ENCODE data around the gene PPP1R26.

Gene PPP1R26

GRCh38 chr9:135468854-135469521 is 10.6 kb upstream of the PPP1R26 start:
- DNase-seq, result no peak

GRCh38 chr9:135471791-135472640 is 7.6 kb upstream of the PPP1R26 start:
- no peak for DNase-seq

GRCh38 chr9:135473972-135474543 is 5.5 kb upstream of the PPP1R26 start:
- DNase-seq, result no peak

GRCh38 chr9:135474915-135475314 is 4.7 kb upstream of the PPP1R26 start:
- peak; percentile 53 for DNase-seq

GRCh38 chr9:135476561-135477355 is 2.8 kb upstream of the PPP1R26 start:
- DNase-seq, result no peak

GRCh38 chr9:135478191-135478590 is 1.4 kb upstream of the PPP1R26 start:
- DNase-seq, result no peak

GRCh38 chr9:135478829-135479468 is 633 bp upstream of the PPP1R26 start:
- peak; percentile 36 for DNase-seq

GRCh38 chr9:135480071-135480939 is 723 bp downstream of the PPP1R26 start:
- DNase-seq, result peak; percentile 61

- DNase-seq, result no peak
Observed at GRCh38 chr9:135480940-135481310, 1.3 kb downstream of the PPP1R26 start.

GRCh38 chr9:135482015-135482754 is 2.6 kb downstream of the PPP1R26 start:
- DNase-seq, result no peak

- no peak for DNase-seq
Observed at GRCh38 chr9:135484460-135485277, 5.1 kb downstream of the PPP1R26 start.

GRCh38 chr9:135485385-135485784 is 5.8 kb downstream of the PPP1R26 start:
- no peak for DNase-seq

- DNase-seq, result no peak
Observed at GRCh38 chr9:135485832-135486231, 6.2 kb downstream of the PPP1R26 start.

GRCh38 chr9:135486267-135487065 is 6.9 kb downstream of the PPP1R26 start:
- DNase-seq, result no peak

GRCh38 chr9:135487281-135488012 is 7.9 kb downstream of the PPP1R26 start:
- no peak for DNase-seq

GRCh38 chr9:135488013-135488330 is 8.4 kb downstream of the PPP1R26 start:
- DNase-seq, result no peak

- DNase-seq, result no peak
Observed at GRCh38 chr9:135488527-135488926, 8.9 kb downstream of the PPP1R26 start.

- no peak for DNase-seq
Observed at GRCh38 chr9:135489188-135489906, 9.8 kb downstream of the PPP1R26 start.
